DND-41 (cell line): ENCODE measurements around the gene NPM3.

Experiments used
- EZH2 ChIP-seq: IDR thresholded peaks from 3 replicates; pipeline ENCODE4 v1.6.1; 2012; ENCODE audit warnings: borderline replicate concordance, low read depth, mild to moderate bottlenecking, moderate library complexity, low read length, inconsistent platforms; ENCODE audit not compliant: severe bottlenecking
- TF ChIP-seq, protein P1 (sequence below): IDR thresholded peaks from 2 replicates; pipeline ENCODE4 v1.5.1; 2012; ENCODE audit warnings: borderline replicate concordance, low read length, moderate library complexity, mild to moderate bottlenecking; ENCODE audit not compliant: poor library complexity, severe bottlenecking; ENCODE audit errors: extremely low read depth

GRCh38 chr10:101736666-101737065 is 46.6 kb downstream of the NPM3 start:
- TF ChIP-seq, protein P1, sequence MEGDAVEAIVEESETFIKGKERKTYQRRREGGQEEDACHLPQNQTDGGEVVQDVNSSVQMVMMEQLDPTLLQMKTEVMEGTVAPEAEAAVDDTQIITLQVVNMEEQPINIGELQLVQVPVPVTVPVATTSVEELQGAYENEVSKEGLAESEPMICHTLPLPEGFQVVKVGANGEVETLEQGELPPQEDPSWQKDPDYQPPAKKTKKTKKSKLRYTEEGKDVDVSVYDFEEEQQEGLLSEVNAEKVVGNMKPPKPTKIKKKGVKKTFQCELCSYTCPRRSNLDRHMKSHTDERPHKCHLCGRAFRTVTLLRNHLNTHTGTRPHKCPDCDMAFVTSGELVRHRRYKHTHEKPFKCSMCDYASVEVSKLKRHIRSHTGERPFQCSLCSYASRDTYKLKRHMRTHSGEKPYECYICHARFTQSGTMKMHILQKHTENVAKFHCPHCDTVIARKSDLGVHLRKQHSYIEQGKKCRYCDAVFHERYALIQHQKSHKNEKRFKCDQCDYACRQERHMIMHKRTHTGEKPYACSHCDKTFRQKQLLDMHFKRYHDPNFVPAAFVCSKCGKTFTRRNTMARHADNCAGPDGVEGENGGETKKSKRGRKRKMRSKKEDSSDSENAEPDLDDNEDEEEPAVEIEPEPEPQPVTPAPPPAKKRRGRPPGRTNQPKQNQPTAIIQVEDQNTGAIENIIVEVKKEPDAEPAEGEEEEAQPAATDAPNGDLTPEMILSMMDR, result no peak
- no peak for TF ChIP-seq EZH2
